ENCODE results near the gene GPR34. TPM values are rescaled to one million over a fixed set of nuclear protein-coding genes. Genes with fewer than 3 reads are reported as not detected.

The GPR34 gene
- total and polyA plus RNA-seq, 7 experiments from 2014 or later, result 0.12 to 2.1 (median 0.75) TPM; not detected in 1

- ATAC-seq, result no peak
- Mint-ChIP-seq H3K27me3 (no peaks in the 10 kb centered on the region), H3K4me3 (peak overlapping the region in 1 of 10 donors; percentile 14), H3K27ac (no peak overlapping the region), H3K36me3 (peaks cover 0 to 11% (median 6%) of the 10 kb centered on the region in 5 donors), H3K4me1 (peaks cover 5 to 39% (median 17%) of the 10 kb centered on the region in 7 donors), H3K9me3 (no peaks in the 10 kb centered on the region)
- intact Hi-C loops (cut with micrococcal nuclease), result no loop called here
- no peaks in the 10 kb centered on the region for H3K27me3 ChIP-seq (ENCODE audit: control insufficient read depth in 2 of 2, insufficient read depth in 2 of 2, low read length in 2 of 2)
- CTCF ChIA-PET, result no interaction called here
- POLR2A ChIA-PET, result no interaction called here
- H3K4me3 ChIP-seq (ENCODE audit: low read length), result no peak overlapping the region
- H3K9me3 ChIP-seq (ENCODE audit: control insufficient read depth in 2 of 3, low read length in 3 of 3), result no peaks in the 10 kb centered on the region
- H3K27ac ChIP-seq (ENCODE audit: low read depth, low read length), result no peak overlapping the region
- peaks cover 0 to 4% of the 10 kb centered on the region in 2 donors for H3K4me1 ChIP-seq (ENCODE audit: control insufficient read depth in 2 of 2, insufficient read depth in 2 of 2, low read length in 2 of 2)
- no peaks in the 10 kb centered on the region for H3K36me3 ChIP-seq (ENCODE audit: control insufficient read depth in 2 of 3, insufficient read depth in 3 of 3, low read length in 3 of 3)
- DNase-seq, result no peak
These were observed 938 bp downstream of the GPR34 start for GRCh38 chrX:41689711-41690110.

DNA sequence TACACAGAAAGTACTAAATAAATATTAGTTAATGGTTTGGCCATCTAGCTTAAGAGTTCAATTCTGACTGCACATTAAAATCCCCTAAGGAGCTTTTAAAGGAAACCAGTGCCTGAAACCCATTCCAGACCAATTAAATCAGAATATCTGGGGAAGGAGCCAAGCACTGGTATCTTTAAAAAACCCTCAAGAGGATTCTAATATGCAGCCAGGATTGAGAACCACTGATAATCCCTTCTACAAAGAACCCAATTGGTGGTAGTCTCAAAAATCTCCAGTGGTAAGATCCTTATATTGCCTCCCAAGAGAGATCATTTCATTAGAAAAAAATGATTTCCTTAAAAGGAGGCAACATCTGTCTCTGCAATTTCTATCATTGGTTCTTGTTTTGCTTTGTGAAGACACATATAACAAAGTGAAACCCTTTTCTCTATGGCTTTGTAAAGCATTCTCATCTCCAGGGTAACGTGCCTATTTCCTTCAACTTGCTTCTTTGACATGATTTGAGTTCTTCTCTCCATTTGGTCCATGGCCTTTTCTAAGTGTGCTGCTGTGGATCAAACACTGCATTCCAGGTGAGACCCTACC, 3.5 kb downstream of the GPR34 start:
- no peaks in the 10 kb centered on the region for H3K27me3 ChIP-seq (ENCODE audit: control insufficient read depth in 2 of 2, insufficient read depth in 2 of 2, low read length in 2 of 2)
- peaks cover 0 to 9% of the 10 kb centered on the region in 2 donors for H3K4me1 ChIP-seq (ENCODE audit: control insufficient read depth in 2 of 2, insufficient read depth in 2 of 2, low read length in 2 of 2)
- ChIA-PET CTCF (no interaction called here), POLR2A (no interaction called here)
- no peak overlapping the region for H3K27ac ChIP-seq (ENCODE audit: low read depth, low read length)
- Mint-ChIP-seq H3K27me3 (no peaks in the 10 kb centered on the region), H3K4me3 (peak overlapping the region in 1 of 10 donors; percentile 45), H3K36me3 (peaks cover 0 to 17% (median 7%) of the 10 kb centered on the region in 5 donors), H3K9me3 (peaks cover 0 to 5% (median 0%) of the 10 kb centered on the region in 11 donors), H3K4me1 (peaks cover 12 to 42% (median 25%) of the 10 kb centered on the region in 7 donors), H3K27ac (peak overlapping the region in 2 of 9 donors; percentile 56 to 65)
- no peaks in the 10 kb centered on the region for H3K9me3 ChIP-seq (ENCODE audit: control insufficient read depth in 2 of 3, low read length in 3 of 3)
- H3K4me3 ChIP-seq (ENCODE audit: low read length), result no peak overlapping the region
- H3K36me3 ChIP-seq (ENCODE audit: control insufficient read depth in 2 of 3, insufficient read depth in 3 of 3, low read length in 3 of 3), result no peaks in the 10 kb centered on the region
- ATAC-seq, result no peak
- no peak for DNase-seq
- intact Hi-C loops (cut with micrococcal nuclease), result no loop called here

DNA sequence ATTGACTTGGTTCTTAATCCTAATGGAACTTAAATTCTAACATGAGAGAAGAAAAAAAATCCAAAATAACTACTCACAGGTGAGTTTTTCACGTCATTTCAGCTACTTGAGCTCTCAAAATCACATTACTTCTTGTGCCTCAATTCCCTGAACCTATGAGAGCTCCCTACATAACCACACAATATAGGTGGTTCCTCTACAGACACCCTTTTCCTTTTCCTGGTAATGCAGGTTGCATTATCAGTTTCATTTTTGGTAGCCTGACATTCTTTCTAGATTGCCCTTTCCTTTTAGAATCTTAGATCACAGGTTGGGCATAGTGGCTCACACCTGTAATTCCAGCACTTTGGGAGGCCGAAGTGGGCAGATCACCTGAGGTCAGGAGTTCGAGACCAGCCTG, 4.3 kb downstream of the GPR34 start:
- POLR2A ChIA-PET, result no interaction called here
- peaks cover 0 to 9% of the 10 kb centered on the region in 2 donors for H3K4me1 ChIP-seq (ENCODE audit: control insufficient read depth in 2 of 2, insufficient read depth in 2 of 2, low read length in 2 of 2)
- no peak for DNase-seq
- Mint-ChIP-seq H3K4me3 (peak overlapping the region in 2 of 10 donors; percentile 27 to 56), H3K36me3 (peaks cover 0 to 18% (median 7%) of the 10 kb centered on the region in 5 donors), H3K27ac (peak overlapping the region in 1 of 9 donors; percentile 74), H3K27me3 (no peaks in the 10 kb centered on the region), H3K9me3 (peaks cover 0 to 5% (median 0%) of the 10 kb centered on the region in 11 donors), H3K4me1 (peaks cover 12 to 40% (median 24%) of the 10 kb centered on the region in 7 donors)
- no peaks in the 10 kb centered on the region for H3K36me3 ChIP-seq (ENCODE audit: control insufficient read depth in 2 of 3, insufficient read depth in 3 of 3, low read length in 3 of 3)
- no peaks in the 10 kb centered on the region for H3K27me3 ChIP-seq (ENCODE audit: control insufficient read depth in 2 of 2, insufficient read depth in 2 of 2, low read length in 2 of 2)
- no peak overlapping the region for H3K27ac ChIP-seq (ENCODE audit: low read depth, low read length)
- CTCF ChIA-PET, result no interaction called here
- no peak for ATAC-seq
- no peaks in the 10 kb centered on the region for H3K9me3 ChIP-seq (ENCODE audit: control insufficient read depth in 2 of 3, low read length in 3 of 3)
- intact Hi-C loops (cut with micrococcal nuclease), result no loop called here
- H3K4me3 ChIP-seq (ENCODE audit: low read length), result no peak overlapping the region

- Histone ChIP-seq H3K4me3 (ENCODE audit: low read length) (no peak overlapping the region), H3K4me1 (ENCODE audit: control insufficient read depth in 2 of 2, insufficient read depth in 2 of 2, low read length in 2 of 2) (peaks cover 0 to 5% of the 10 kb centered on the region in 2 donors), H3K9me3 (ENCODE audit: control insufficient read depth in 2 of 3, low read length in 3 of 3) (no peaks in the 10 kb centered on the region), H3K27ac (ENCODE audit: low read depth, low read length) (no peak overlapping the region), H3K36me3 (ENCODE audit: control insufficient read depth in 2 of 3, insufficient read depth in 3 of 3, low read length in 3 of 3) (no peaks in the 10 kb centered on the region), H3K27me3 (ENCODE audit: control insufficient read depth in 2 of 2, insufficient read depth in 2 of 2, low read length in 2 of 2) (no peaks in the 10 kb centered on the region)
- intact Hi-C loops (cut with micrococcal nuclease), result no loop called here
- CTCF ChIA-PET, result no interaction called here
- Mint-ChIP-seq H3K36me3 (peaks cover 0 to 18% (median 7%) of the 10 kb centered on the region in 5 donors), H3K27ac (no peak overlapping the region), H3K4me3 (no peak overlapping the region), H3K4me1 (peaks cover 10 to 35% (median 24%) of the 10 kb centered on the region in 7 donors), H3K27me3 (no peaks in the 10 kb centered on the region), H3K9me3 (peaks cover 0 to 5% (median 0%) of the 10 kb centered on the region in 11 donors)
- ATAC-seq, result no peak
- no peak for DNase-seq
- POLR2A ChIA-PET, result no interaction called here
These were observed 6.7 kb downstream of the GPR34 start for GRCh38 chrX:41695426-41695825.

- ATAC-seq, result no peak
- POLR2A ChIA-PET, result no interaction called here
- no peak overlapping the region for H3K27ac ChIP-seq (ENCODE audit: low read depth, low read length)
- no peaks in the 10 kb centered on the region for H3K9me3 Mint-ChIP-seq
- H3K9me3 ChIP-seq (ENCODE audit: control insufficient read depth in 2 of 3, low read length in 3 of 3), result no peaks in the 10 kb centered on the region
- no peaks in the 10 kb centered on the region for H3K27me3 ChIP-seq (ENCODE audit: control insufficient read depth in 2 of 2, insufficient read depth in 2 of 2, low read length in 2 of 2)
- peaks cover 0 to 18% of the 10 kb centered on the region in 2 donors for H3K4me1 ChIP-seq (ENCODE audit: control insufficient read depth in 2 of 2, insufficient read depth in 2 of 2, low read length in 2 of 2)
- H3K27me3 Mint-ChIP-seq, result no peaks in the 10 kb centered on the region
- H3K36me3 Mint-ChIP-seq, result peaks cover 0 to 10% (median 5%) of the 10 kb centered on the region in 5 donors
- intact Hi-C loops (cut with micrococcal nuclease), result no loop called here
- H3K27ac Mint-ChIP-seq, result no peak overlapping the region
- no peak overlapping the region for H3K4me3 Mint-ChIP-seq
- H3K4me1 Mint-ChIP-seq, result peaks cover 18 to 42% (median 25%) of the 10 kb centered on the region in 7 donors
- H3K36me3 ChIP-seq (ENCODE audit: control insufficient read depth in 2 of 3, insufficient read depth in 3 of 3, low read length in 3 of 3), result no peaks in the 10 kb centered on the region
- no peak overlapping the region for H3K4me3 ChIP-seq (ENCODE audit: low read length)
- CTCF ChIA-PET, result no interaction called here
- DNase-seq, result no peak
These were observed 14.8 kb downstream of the GPR34 start for GRCh38 chrX:41703574-41704029.

GRCh38 chrX:41705042-41705441, 16.3 kb downstream of the GPR34 start:
- no peaks in the 10 kb centered on the region for H3K9me3 Mint-ChIP-seq
- ChIA-PET CTCF (no interaction called here), POLR2A (no interaction called here)
- H3K4me3 Mint-ChIP-seq, result peak overlapping the region in 1 of 10 donors; percentile 42
- no peaks in the 10 kb centered on the region for H3K9me3 ChIP-seq (ENCODE audit: control insufficient read depth in 2 of 3, low read length in 3 of 3)
- DNase-seq, result no peak
- H3K27me3 Mint-ChIP-seq, result no peaks in the 10 kb centered on the region
- no peak for ATAC-seq
- no peak overlapping the region for H3K27ac ChIP-seq (ENCODE audit: low read depth, low read length)
- no peaks in the 10 kb centered on the region for H3K36me3 ChIP-seq (ENCODE audit: control insufficient read depth in 2 of 3, insufficient read depth in 3 of 3, low read length in 3 of 3)
- intact Hi-C loops (cut with micrococcal nuclease), result no loop called here
- no peak overlapping the region for H3K4me3 ChIP-seq (ENCODE audit: low read length)
- H3K4me1 ChIP-seq (ENCODE audit: control insufficient read depth in 2 of 2, insufficient read depth in 2 of 2, low read length in 2 of 2), result peaks cover 0 to 18% of the 10 kb centered on the region in 2 donors
- no peaks in the 10 kb centered on the region for H3K27me3 ChIP-seq (ENCODE audit: control insufficient read depth in 2 of 2, insufficient read depth in 2 of 2, low read length in 2 of 2)
- peak overlapping the region in 6 of 9 donors; percentile 7 to 66 (median 48) for H3K27ac Mint-ChIP-seq
- peaks cover 18 to 48% (median 27%) of the 10 kb centered on the region in 7 donors for H3K4me1 Mint-ChIP-seq
- H3K36me3 Mint-ChIP-seq, result peaks cover 0 to 10% (median 5%) of the 10 kb centered on the region in 5 donors
